ENCODE measurements around the gene RAX2.

DNA sequence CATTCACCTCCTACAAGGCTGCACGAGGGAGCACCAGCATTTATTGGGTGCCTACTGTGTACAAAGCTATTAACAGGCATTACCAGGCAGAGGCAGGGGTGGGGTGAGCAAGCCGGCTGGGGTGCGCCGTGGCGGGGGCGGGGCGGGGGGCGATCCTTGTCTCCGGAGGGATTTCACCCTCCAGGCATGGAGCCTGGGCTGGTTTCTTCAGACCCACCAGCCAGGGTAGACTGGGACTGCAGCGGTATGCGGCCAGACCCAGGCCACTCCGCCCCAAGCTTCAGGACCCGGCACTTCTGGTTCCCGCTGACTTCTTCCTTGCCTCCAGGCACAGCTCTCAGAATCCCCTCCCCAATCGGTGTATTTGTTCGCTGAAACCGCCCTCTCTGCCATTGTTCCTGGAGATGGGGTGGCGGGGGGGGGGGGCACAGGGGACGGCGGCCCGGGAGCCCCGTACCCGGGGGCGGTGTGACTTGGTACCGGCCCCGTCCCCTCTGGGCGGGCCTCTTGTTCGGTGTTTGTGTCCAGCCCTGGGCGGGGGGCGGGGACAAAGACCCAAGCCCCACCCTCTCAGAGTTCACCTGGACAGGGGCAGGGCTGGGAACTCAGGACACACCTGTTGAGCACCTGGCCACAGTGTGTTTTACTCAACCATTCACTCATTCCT is 49.5 kb downstream of the RAX2 start:
- TF ChIP-seq ZNF707 (CRISPR knock-in tag; conservative IDR thresholded peaks at IDR 0.05) (no peak), FOXA1 (IDR thresholded peaks at IDR 0.05; ENCODE audit: borderline replicate concordance) (no peak), KLF16 (IDR thresholded peaks at IDR 0.05) (no peak), BRCA1 (IDR thresholded peaks at IDR 0.05) (no peak), BRCA1 (CRISPR knock-in tag; IDR thresholded peaks at IDR 0.05) (no peak), ARID2 (IDR thresholded peaks at IDR 0.05) (no peak)
- TF ChIP-seq, protein P1, sequence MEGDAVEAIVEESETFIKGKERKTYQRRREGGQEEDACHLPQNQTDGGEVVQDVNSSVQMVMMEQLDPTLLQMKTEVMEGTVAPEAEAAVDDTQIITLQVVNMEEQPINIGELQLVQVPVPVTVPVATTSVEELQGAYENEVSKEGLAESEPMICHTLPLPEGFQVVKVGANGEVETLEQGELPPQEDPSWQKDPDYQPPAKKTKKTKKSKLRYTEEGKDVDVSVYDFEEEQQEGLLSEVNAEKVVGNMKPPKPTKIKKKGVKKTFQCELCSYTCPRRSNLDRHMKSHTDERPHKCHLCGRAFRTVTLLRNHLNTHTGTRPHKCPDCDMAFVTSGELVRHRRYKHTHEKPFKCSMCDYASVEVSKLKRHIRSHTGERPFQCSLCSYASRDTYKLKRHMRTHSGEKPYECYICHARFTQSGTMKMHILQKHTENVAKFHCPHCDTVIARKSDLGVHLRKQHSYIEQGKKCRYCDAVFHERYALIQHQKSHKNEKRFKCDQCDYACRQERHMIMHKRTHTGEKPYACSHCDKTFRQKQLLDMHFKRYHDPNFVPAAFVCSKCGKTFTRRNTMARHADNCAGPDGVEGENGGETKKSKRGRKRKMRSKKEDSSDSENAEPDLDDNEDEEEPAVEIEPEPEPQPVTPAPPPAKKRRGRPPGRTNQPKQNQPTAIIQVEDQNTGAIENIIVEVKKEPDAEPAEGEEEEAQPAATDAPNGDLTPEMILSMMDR (IDR thresholded peaks at IDR 0.05 in 2 of 3, conservative IDR thresholded peaks at IDR 0.05 in 1 of 3; ENCODE audit: insufficient read depth in 2 of 3, low read depth in 1 of 3, low read length in 3 of 3): no peak
- TF ChIP-seq, protein P2, sequence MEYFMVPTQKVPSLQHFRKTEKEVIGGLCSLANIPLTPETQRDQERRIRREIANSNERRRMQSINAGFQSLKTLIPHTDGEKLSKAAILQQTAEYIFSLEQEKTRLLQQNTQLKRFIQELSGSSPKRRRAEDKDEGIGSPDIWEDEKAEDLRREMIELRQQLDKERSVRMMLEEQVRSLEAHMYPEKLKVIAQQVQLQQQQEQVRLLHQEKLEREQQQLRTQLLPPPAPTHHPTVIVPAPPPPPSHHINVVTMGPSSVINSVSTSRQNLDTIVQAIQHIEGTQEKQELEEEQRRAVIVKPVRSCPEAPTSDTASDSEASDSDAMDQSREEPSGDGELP (CRISPR knock-in tag; IDR thresholded peaks at IDR 0.05; ENCODE audit: borderline replicate concordance): no peak
- TF ChIP-seq, protein P3, sequence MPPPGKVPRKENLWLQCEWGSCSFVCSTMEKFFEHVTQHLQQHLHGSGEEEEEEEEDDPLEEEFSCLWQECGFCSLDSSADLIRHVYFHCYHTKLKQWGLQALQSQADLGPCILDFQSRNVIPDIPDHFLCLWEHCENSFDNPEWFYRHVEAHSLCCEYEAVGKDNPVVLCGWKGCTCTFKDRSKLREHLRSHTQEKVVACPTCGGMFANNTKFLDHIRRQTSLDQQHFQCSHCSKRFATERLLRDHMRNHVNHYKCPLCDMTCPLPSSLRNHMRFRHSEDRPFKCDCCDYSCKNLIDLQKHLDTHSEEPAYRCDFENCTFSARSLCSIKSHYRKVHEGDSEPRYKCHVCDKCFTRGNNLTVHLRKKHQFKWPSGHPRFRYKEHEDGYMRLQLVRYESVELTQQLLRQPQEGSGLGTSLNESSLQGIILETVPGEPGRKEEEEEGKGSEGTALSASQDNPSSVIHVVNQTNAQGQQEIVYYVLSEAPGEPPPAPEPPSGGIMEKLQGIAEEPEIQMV (tag; conservative IDR thresholded peaks at IDR 0.05; ENCODE audit: low read depth): no peak

Data from K562 (cell line).